Activated CD8-positive, alpha-beta memory T cell treated with anti-CD3 and anti-CD28 coated beads for 4 hours (primary cell): ENCODE measurements around the gene OGFOD2.

Source experiments
- DNase-seq, 2 donors: peaks; one replicate each; pipeline ENCODE4 v3.0.0-alpha.2; 2020; ENCODE audit warnings: low read depth in 2 of 2

OGFOD2 gene

GRCh38 chr12:122977153-122977552 is 2.1 kb downstream of the OGFOD2 start:
- DNase-seq, result no peak

GRCh38 chr12:122977655-122978392 is 2.8 kb downstream of the OGFOD2 start:
- no peak for DNase-seq

- DNase-seq, result no peak
Measured at GRCh38 chr12:122978507-122978955, 3.5 kb downstream of the OGFOD2 start.

- no peak for DNase-seq
Measured at GRCh38 chr12:122979001-122979907, 4.2 kb downstream of the OGFOD2 start.

- no peak for DNase-seq
Measured at GRCh38 chr12:122979908-122980182, 4.8 kb downstream of the OGFOD2 start.

GRCh38 chr12:122980183-122981035 is 5.4 kb downstream of the OGFOD2 start, which contains the start of gene ARL6IP4:
TSS of gene ARL6IP4 (plus strand) at chr12:122980681. CDS start at chr12:122981140, 459 bp downstream.
- DNase-seq, result peak; percentile 24 to 35

GRCh38 chr12:122981036-122981471 is 6.0 kb downstream of the OGFOD2 start:
- DNase-seq, result no peak

- DNase-seq, result no peak
Measured at GRCh38 chr12:122981587-122982476, 6.8 kb downstream of the OGFOD2 start.

GRCh38 chr12:122982477-122982815 is 7.4 kb downstream of the OGFOD2 start:
- DNase-seq, result no peak

- DNase-seq, result no peak
Measured at GRCh38 chr12:122982963-122983788, 8.1 kb downstream of the OGFOD2 start.

- DNase-seq, result no peak
Measured at GRCh38 chr12:122983789-122984515, 8.9 kb downstream of the OGFOD2 start.

GRCh38 chr12:122984612-122985337 is 9.7 kb downstream of the OGFOD2 start:
- DNase-seq, result no peak

GRCh38 chr12:122985338-122986257 is 10.6 kb downstream of the OGFOD2 start:
- no peak for DNase-seq

- no peak for DNase-seq
Measured at GRCh38 chr12:122986258-122986871, 11.3 kb downstream of the OGFOD2 start.

GRCh38 chr12:122987086-122987951 is 12.3 kb downstream of the OGFOD2 start:
- no peak for DNase-seq

GRCh38 chr12:122988036-122988435 is 13.0 kb downstream of the OGFOD2 start:
- no peak for DNase-seq
